Uterus (tissue), 4 donors: ENCODE data around the gene PANX2. TPM values are rescaled to one million over a fixed set of nuclear protein-coding genes. Genes with fewer than 3 reads are reported as not detected.

Experiments
- DNase-seq, 2 donors: peaks; one replicate each; pipeline ENCODE4 v3.0.0-alpha.2; 2019 to 2020
- H3K27ac ChIP-seq, 2 donors: fragments of 200-600 bp; sonication (generic); 1 replicate in 1 of 2; 2 replicates in 1 of 2; pipeline ENCODE4 v1.5.1; 2016 to 2018
- H3K27me3 ChIP-seq, 2 donors: fragments of 200-600 bp; sonication (generic); one replicate each; pipeline ENCODE4 v1.5.1; 2018 to 2019; ENCODE audit warnings: control low read depth in 1 of 2
- H3K36me3 ChIP-seq, 2 donors: fragments of 200-600 bp; sonication (generic); one replicate each; pipeline ENCODE4 v1.5.1; 2019; ENCODE audit warnings: control low read depth in 1 of 2
- H3K4me1 ChIP-seq, 2 donors: fragments of 200-600 bp; sonication (generic); one replicate each; pipeline ENCODE4 v1.5.1; 2018 to 2019; ENCODE audit warnings: control low read depth in 1 of 2
- H3K4me3 ChIP-seq, 2 donors: fragments of 200-600 bp; sonication (generic); 1 replicate in 1 of 2; 2 replicates in 1 of 2; pipeline ENCODE4 v1.5.1; 2018 to 2019; ENCODE audit warnings: mild to moderate bottlenecking in 1 of 2
- H3K9me3 ChIP-seq, 2 donors: fragments of 200-600 bp; sonication (generic); one replicate each; pipeline ENCODE4 v1.5.1; 2019; ENCODE audit warnings: control low read depth in 1 of 2
- POLR2A ChIP-seq, 2 donors: fragments of 450-650 bp; IDR thresholded peaks; one replicate each; pipeline ENCODE4 v1.6.1; 2016; ENCODE audit warnings: antibody characterized with exemption in 2 of 2, mild to moderate bottlenecking in 1 of 2, moderate library complexity in 1 of 2
- intact Hi-C: fragments of 100-400 bp; cut with DNase I; formaldehyde crosslinking; loops from one replicate; pipeline ENCODE4 v1.15.1; 2023; ENCODE audit warnings: low total_unique reads
- total RNA-seq, 4 donors: library from RNA; depleted of rRNA in 3 of 4; stranded (reverse); fragments of >200 nt in 3 of 4; gene quantifications; one replicate each; pipeline versions ENCODE4 v1.1.0 to v1.2.4, GENCODE V29; 2014 to 2023
- TF ChIP-seq, protein P1 (sequence below), 4 experiments: fragments of 200-600 bp in 2 of 4; fragments of 450-650 bp in 2 of 4; sonication (generic) in 2 of 4; IDR thresholded peaks; one replicate each; pipeline ENCODE4 v1.5.1; 2016 to 2019; ENCODE audit warnings: antibody characterized with exemption in 4 of 4, mild to moderate bottlenecking in 2 of 4, moderate library complexity in 1 of 4
- donor health status: DM: yes; HTN: yes; CAD: no.

Gene PANX2
- total RNA-seq, 4 donors from 2014 or later = 0.35 to 0.43 TPM; not detected in 2

GRCh38 chr22:50178471-50178864 is 7.9 kb downstream of the PANX2 start:
- Histone ChIP-seq H3K27ac (no peak overlapping the region), H3K4me3 (no peak overlapping the region), H3K36me3 (no peaks in the 10 kb centered on the region), H3K4me1 (no peaks in the 10 kb centered on the region), H3K9me3 (no peaks in the 10 kb centered on the region), H3K27me3 (no peaks in the 10 kb centered on the region)
- intact Hi-C loops = no loop called here
- DNase-seq = no peak
- no peak for TF ChIP-seq POLR2A (IDR thresholded peaks at IDR 0.05)
- TF ChIP-seq, protein P1, sequence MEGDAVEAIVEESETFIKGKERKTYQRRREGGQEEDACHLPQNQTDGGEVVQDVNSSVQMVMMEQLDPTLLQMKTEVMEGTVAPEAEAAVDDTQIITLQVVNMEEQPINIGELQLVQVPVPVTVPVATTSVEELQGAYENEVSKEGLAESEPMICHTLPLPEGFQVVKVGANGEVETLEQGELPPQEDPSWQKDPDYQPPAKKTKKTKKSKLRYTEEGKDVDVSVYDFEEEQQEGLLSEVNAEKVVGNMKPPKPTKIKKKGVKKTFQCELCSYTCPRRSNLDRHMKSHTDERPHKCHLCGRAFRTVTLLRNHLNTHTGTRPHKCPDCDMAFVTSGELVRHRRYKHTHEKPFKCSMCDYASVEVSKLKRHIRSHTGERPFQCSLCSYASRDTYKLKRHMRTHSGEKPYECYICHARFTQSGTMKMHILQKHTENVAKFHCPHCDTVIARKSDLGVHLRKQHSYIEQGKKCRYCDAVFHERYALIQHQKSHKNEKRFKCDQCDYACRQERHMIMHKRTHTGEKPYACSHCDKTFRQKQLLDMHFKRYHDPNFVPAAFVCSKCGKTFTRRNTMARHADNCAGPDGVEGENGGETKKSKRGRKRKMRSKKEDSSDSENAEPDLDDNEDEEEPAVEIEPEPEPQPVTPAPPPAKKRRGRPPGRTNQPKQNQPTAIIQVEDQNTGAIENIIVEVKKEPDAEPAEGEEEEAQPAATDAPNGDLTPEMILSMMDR (IDR thresholded peaks at IDR 0.05) = no peak

GRCh38 chr22:50178871-50179869 is 8.6 kb downstream of the PANX2 start:
- intact Hi-C loops = no loop called here
- Histone ChIP-seq H3K27me3 (no peaks in the 10 kb centered on the region), H3K9me3 (no peaks in the 10 kb centered on the region), H3K36me3 (no peaks in the 10 kb centered on the region), H3K4me3 (no peak overlapping the region), H3K27ac (no peak overlapping the region), H3K4me1 (no peaks in the 10 kb centered on the region)
- no peak for DNase-seq
- TF ChIP-seq, protein P1 (IDR thresholded peaks at IDR 0.05) = no peak

DNA sequence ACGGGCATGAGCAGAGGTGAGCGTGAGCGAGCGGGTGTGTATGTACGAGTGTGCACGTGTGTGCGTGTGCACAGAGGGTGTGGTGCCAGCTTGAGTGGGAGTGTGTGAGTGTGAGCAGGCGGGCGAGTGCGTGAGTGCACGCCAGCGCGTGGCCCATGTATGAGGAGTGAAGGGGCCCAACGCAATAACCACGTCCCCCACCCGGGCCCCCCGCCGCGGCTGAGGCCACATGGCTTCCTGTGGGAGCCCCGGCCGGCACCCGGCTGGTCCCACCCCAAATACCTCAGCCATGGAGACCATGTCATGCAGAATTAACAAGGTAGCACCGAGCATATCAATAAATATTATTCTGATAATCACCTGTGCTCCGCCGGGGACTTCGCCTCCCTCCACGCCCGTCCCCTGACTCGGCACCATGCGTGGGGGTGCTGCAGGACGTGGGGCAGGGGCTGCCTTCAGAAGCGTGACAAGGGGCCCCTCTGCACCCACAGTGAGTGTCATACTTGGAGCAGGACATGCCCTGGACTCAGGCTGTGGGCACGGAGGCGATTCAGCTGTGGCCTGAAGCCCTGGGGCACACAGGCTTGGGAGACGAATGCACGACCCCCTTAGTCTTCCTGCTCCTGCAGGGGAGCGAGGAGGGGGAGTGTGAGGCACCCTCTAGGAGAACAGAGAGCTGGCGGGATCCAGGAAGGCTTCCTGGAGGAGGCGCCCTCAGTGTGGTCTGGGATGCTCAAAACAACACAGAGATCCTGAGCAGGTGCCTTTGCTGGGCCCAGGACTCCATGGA is 9.6 kb downstream of the PANX2 start:
- intact Hi-C loops = no loop called here
- TF ChIP-seq, protein P1 (IDR thresholded peaks at IDR 0.05) = no peak
- no peak for TF ChIP-seq POLR2A (IDR thresholded peaks at IDR 0.05)
- Histone ChIP-seq H3K27ac (no peak overlapping the region), H3K36me3 (no peaks in the 10 kb centered on the region), H3K4me3 (no peak overlapping the region), H3K9me3 (no peaks in the 10 kb centered on the region), H3K27me3 (no peaks in the 10 kb centered on the region), H3K4me1 (peaks cover 0 to 5% of the 10 kb centered on the region in 2 donors)
- DNase-seq = no peak

DNA sequence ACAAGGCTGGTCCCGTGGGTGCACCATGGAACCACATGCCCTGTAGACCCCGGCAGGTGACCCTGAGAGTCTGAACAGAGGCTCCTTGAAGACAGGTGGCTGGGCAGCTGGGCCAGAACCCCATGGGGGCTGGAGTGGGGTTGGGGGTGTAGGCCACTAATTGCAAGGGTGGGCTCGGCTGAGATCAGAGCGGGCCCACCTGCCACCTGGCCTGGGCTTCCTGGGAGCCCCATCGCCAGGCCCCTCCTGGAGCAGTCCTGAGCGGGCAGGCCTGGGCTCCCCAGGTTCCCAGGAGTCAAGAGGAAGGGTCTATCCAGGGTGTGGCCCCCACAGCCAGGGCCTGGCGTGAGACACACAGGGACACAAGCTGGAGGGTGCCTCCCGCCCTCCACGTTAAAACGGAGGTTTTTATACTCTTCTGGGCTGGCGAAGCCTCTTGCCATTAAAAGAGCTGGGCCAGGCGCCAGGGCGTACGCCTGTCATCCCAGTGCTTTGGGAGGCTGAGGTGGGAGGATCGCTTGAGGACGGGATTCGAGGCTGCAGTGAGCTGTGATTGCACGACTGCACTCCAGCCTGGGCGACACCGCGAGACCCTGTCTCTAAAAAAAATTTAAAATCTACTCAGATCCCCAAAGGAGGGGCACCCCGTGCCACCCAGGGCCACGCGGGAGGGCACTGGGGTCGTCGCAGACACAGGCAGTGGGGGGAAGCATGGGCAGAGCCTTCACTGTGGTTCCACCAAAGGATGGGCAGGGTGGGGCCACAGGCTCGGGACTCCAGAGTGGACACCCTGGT is 10.4 kb downstream of the PANX2 start:
- no peak overlapping the region for H3K27ac ChIP-seq
- no peaks in the 10 kb centered on the region for H3K9me3 ChIP-seq
- intact Hi-C loops = no loop called here
- no peaks in the 10 kb centered on the region for H3K36me3 ChIP-seq
- H3K4me1 ChIP-seq = peaks cover 0 to 9% of the 10 kb centered on the region in 2 donors
- DNase-seq = peak in 1 of 2 donors; percentile 11
- no peak for TF ChIP-seq POLR2A (IDR thresholded peaks at IDR 0.05)
- TF ChIP-seq, protein P1 (IDR thresholded peaks at IDR 0.05) = no peak
- no peaks in the 10 kb centered on the region for H3K27me3 ChIP-seq
- no peak overlapping the region for H3K4me3 ChIP-seq
